ENCODE results near the gene CNTF. TPM values are rescaled to one million over a fixed set of nuclear protein-coding genes. Genes with fewer than 3 reads are reported as not detected.

CNTF gene
- total and polyA plus RNA-seq, 2 of the 4 experiments (the other 2 are of a cell fraction): 1.2 to 2.3 TPM

GRCh38 chr11:58652726-58653280, 30.3 kb downstream of the CNTF start:
- H4K91ac ChIP-seq (ENCODE audit: insufficient read depth, low read depth, low read length): no peak overlapping the region
- ChIA-PET POLR2A (ENCODE audit: unreplicated experiment) (no interaction called here), CTCF (interaction anchor here (0.6 to 0.9 kb wide), 3 partner anchors 24 to 66 kb away, joined by 3 to 4 read pairs (median 3); no protein-coding TSS in a partner anchor)
- H3K9me3 ChIP-seq (ENCODE audit: control insufficient read depth, insufficient read depth, low read length): no peaks in the 10 kb centered on the region
- H3K14ac ChIP-seq (replicated peaks; ENCODE audit: low read depth, low read length): no peak overlapping the region
- H2BK5ac ChIP-seq (ENCODE audit: low read depth, low read length, poor library complexity, severe bottlenecking): no peak overlapping the region
- no peaks in the 10 kb centered on the region for H3K79me1 ChIP-seq (ENCODE audit: low read depth in 1 of 2, low read length in 2 of 2)
- intact Hi-C loops (cut with micrococcal nuclease) (loop anchor here (5.0 kb wide), 2 partner anchors 484 to 504 kb away; no protein-coding TSS in a partner anchor), in situ Hi-C loops (cut with MboI; ENCODE audit: low sequenced_read_pairs) (no loop called here), dilution Hi-C loops (cut with HindIII; ENCODE audit: low sequenced_read_pairs, unreplicated experiment) (no loop called here)
- no peak overlapping the region for H3K4me3 ChIP-seq (ENCODE audit: insufficient read depth, low read depth, low read length)
- no peak overlapping the region for H3K27ac ChIP-seq (ENCODE audit: insufficient read depth, low read length)
- DNase-seq (no peak), ATAC-seq (ENCODE audit: low read depth) (no peak)
- no peaks in the 10 kb centered on the region for H3K27me3 ChIP-seq (ENCODE audit: control insufficient read depth, insufficient read depth, low read length)
- no peaks in the 10 kb centered on the region for H3K9me1 ChIP-seq (ENCODE audit: insufficient read depth, low read length)
- H3K36me3 ChIP-seq (ENCODE audit: control insufficient read depth, insufficient read depth, low read length): no peaks in the 10 kb centered on the region
- no peak overlapping the region for H2BK20ac ChIP-seq (ENCODE audit: low read depth, low read length)
- no peak overlapping the region for H3K9ac ChIP-seq (ENCODE audit: low read depth, low read length)
- H2AK5ac ChIP-seq (ENCODE audit: low read depth, low read length): no peak overlapping the region
- H2AK9ac ChIP-seq (replicated peaks; ENCODE audit: low read depth, low read length, poor library complexity): no peak overlapping the region
- no peak overlapping the region for H2BK15ac ChIP-seq (ENCODE audit: low read depth, low read length)
- 0 out of 2 replicates have a peak, but pooled peaks cover 2% of the 10 kb centered on the region for H3K4me1 ChIP-seq (ENCODE audit: control insufficient read depth, insufficient read depth, low read length)
- BruUV-seq (replicated peaks): no TSS peak
- no peak overlapping the region for H2AFZ ChIP-seq (replicated peaks; ENCODE audit: low read length, poor library complexity)
- H4K20me1 ChIP-seq (ENCODE audit: insufficient read depth, low read length): no peaks in the 10 kb centered on the region
- no peak overlapping the region for H3K23ac ChIP-seq (ENCODE audit: low read depth, low read length)
- no CpG with 5 or more reads among the region's 2 CpGs for WGBS, 2 experiments (ENCODE audit: extremely low coverage in 2 of 2, insufficient read length in 1 of 2)
- no peak overlapping the region for H3K56ac ChIP-seq (ENCODE audit: extremely low read depth, insufficient read depth, low read length)
- H4K5ac ChIP-seq (ENCODE audit: low read depth, low read length): no peak overlapping the region
- no peak overlapping the region for H4K8ac ChIP-seq (ENCODE audit: low read depth in 2 of 2, low read length in 2 of 2)
- TF ChIP-seq SMC3 (IDR thresholded peaks at IDR 0.05; ENCODE audit: low read depth, low read length) (no peak), MXI1 (IDR thresholded peaks at IDR 0.05; ENCODE audit: borderline replicate concordance, low read depth, low read length) (no peak), MAZ (IDR thresholded peaks at IDR 0.05; ENCODE audit: borderline replicate concordance, low read depth, low read length) (no peak), POLR2A (IDR thresholded peaks at IDR 0.05; ENCODE audit: low read depth, low read length) (no peak), RAD21 (IDR thresholded peaks at IDR 0.05; ENCODE audit: low read length) (no peak), BHLHE40 (IDR thresholded peaks at IDR 0.05; ENCODE audit: low read depth, low read length) (no peak), FOS (IDR thresholded peaks at IDR 0.05; ENCODE audit: low read depth, low read length) (no peak), MAFK (IDR thresholded peaks at IDR 0.05; ENCODE audit: low read depth, low read length) (no peak), CHD1 (IDR thresholded peaks at IDR 0.05; ENCODE audit: low read depth, low read length) (no peak), USF2 (IDR thresholded peaks at IDR 0.05; ENCODE audit: low read depth, low read length) (no peak), NFE2L2 (IDR thresholded peaks at IDR 0.05; ENCODE audit: low read depth, low read length) (no peak), RCOR1 (IDR thresholded peaks at IDR 0.05; ENCODE audit: insufficient replicate concordance, low read length) (no peak), CEBPB (IDR thresholded peaks at IDR 0.05; ENCODE audit: low read depth, low read length) (no peak), ELK1 (IDR thresholded peaks at IDR 0.05; ENCODE audit: borderline replicate concordance, low read depth, low read length) (no peak), RFX5 (IDR thresholded peaks at IDR 0.05; ENCODE audit: low read depth, low read length) (no peak), CTCF (conservative IDR thresholded peaks at IDR 0.05; ENCODE audit: low read depth, low read length) (no peak)
- no peak overlapping the region for H3K4ac ChIP-seq (ENCODE audit: low read depth, low read length)
- H3K18ac ChIP-seq (ENCODE audit: low read depth, low read length): no peak overlapping the region
- H2BK120ac ChIP-seq (ENCODE audit: low read depth, low read length): no peak overlapping the region
- H3K4me2 ChIP-seq (ENCODE audit: low read depth, low read length): no peak overlapping the region
